ENCODE measurements around the gene KRTAP5-11.
"Not testable (repeated sequence)": the region's sequence is repeated elsewhere in the genome, so short reads cannot be mapped to it uniquely, and the experiment has no call there.

Gene KRTAP5-11

GRCh38 chr11:71557257-71557656 lies 25.4 kb downstream of the KRTAP5-11 start:
- no peak for DNase-seq (ENCODE audit: low read depth in 1 of 2, low spot score in 1 of 2)

GRCh38 chr11:71556018-71556417 lies 26.7 kb downstream of the KRTAP5-11 start:
- DNase-seq (ENCODE audit: low read depth in 1 of 2, low spot score in 1 of 2) = no peak

DNA sequence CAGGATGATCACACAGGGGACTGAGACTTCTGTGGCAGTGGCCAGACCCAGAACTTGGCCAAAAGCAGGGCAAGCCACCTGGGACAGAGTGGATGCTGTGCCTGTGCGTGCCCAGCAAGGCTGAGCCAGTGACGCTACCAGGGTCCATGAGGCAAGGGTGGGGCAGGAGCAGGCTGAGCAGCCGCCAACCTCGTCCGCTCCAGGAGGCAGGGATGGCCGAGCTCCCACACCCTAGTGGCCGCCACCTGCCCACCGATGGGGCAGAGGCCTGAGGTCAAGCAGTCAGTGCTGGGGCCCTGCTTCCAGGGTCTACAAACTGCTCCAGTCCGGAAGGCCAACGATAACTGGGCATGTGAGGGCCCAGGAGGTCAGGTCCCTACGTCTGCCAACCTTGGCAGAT lies 27.2 kb downstream of the KRTAP5-11 start:
- DNase-seq (ENCODE audit: low read depth in 1 of 2, low spot score in 1 of 2) = no peak

DNA sequence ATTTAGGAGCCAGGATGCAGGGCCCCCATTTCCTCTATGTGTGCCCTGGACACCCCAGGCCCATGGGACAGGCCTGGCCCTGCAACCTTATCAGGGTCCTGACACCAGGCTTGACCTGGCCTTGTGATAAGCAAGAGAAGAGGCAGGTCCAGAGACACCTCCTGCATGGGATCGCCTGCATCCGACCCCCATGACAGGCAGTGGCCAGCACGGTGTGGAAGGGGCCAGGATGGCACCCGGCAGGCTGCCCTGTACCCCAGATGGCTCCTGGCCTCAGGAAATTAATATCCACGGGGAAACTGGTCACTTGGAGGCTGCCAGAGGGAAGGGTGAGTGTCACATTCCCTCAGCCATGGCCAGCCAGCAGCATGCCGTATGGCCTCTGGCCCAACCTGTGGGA lies 27.7 kb downstream of the KRTAP5-11 start:
- no peak for DNase-seq (ENCODE audit: low read depth in 1 of 2, low spot score in 1 of 2)

DNA sequence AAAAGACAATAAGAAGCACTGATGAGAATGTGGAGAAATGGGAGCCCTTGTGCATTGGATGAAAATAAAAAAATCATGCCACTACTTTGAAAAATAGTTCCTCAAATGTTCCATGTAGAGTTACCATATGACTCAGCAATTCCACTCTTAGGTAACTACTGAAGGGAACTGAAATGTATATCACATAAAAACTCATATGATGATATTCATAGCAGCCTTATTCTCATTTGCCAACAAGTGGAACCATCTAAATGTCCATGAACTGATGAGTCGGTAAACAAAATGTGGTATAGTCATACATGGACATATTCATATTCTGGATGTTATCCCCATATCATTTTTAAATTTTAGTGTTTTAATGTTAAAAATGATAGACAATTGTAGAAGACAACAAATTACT lies 31.0 kb downstream of the KRTAP5-11 start:
- no peak for DNase-seq (ENCODE audit: low read depth in 1 of 2, low spot score in 1 of 2)

GRCh38 chr11:71548716-71549151 lies 33.9 kb downstream of the KRTAP5-11 start:
- DNase-seq (ENCODE audit: low read depth in 1 of 2, low spot score in 1 of 2) = no peak

- DNase-seq (ENCODE audit: low read depth in 1 of 2, low spot score in 1 of 2) = no peak
Measured at GRCh38 chr11:71548120-71548519, 34.6 kb downstream of the KRTAP5-11 start, which contains the start of gene KRTAP5-9. TSS of gene KRTAP5-9 (plus strand) at chr11:71548420. CDS start at chr11:71548658, 238 bp downstream.

- DNase-seq (ENCODE audit: low read depth in 1 of 2, low spot score in 1 of 2) = no peak
Measured at GRCh38 chr11:71545405-71545966, 37.2 kb downstream of the KRTAP5-11 start.

DNA sequence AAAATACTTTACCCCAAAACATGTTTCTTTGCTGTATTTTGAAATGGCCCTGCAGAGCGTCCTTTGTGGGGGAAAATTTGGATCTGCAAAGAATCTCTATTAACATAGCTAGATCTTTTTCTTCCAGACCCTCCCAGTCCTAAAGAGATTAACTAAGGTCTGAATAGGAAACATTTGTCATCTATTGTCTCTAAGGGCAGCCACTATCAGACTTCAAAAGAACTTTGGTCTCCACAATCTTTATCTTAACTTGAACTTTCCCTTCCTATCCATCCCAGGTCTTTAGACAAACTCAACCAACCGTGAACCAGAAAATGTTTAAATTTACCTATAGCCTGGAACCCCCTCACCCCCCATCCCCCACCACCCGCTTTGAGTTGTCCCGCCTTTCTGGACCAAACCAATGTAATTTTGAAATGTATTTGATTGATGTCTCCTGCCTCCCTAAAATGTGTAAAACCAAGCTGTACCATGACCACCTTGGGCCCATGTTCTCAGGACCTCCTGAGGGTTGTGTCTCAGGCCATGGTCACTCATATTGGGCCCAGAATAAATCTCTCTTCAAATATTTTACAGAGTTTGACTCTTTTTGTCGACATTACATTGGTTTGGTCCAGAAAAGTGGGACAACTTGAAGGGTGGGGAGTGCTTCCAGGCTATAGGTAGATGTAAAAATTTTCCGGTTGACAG lies 38.0 kb downstream of the KRTAP5-11 start:
- DNase-seq (ENCODE audit: low read depth in 1 of 2, low spot score in 1 of 2) = no peak

DNA sequence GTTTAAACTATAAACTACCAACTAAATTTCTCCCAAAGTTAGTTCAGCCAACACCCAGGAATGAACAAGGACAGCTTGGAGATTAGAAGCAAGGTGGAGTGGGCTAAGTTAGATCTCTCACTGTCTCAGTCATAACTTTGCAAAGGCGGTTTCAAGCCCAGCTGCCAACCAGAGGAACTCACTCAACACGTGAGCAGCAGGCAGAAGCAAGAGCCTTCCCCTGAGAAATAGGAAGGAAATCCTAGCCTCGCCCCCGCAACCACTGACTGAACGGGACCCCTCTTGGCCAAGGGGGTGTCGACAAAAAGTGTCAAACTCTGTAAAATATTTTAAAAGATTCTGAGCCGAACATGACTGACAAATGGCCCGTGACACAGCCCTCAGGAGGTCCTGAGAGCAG lies 38.8 kb downstream of the KRTAP5-11 start:
- no peak for DNase-seq (ENCODE audit: low read depth in 1 of 2, low spot score in 1 of 2)

DNA sequence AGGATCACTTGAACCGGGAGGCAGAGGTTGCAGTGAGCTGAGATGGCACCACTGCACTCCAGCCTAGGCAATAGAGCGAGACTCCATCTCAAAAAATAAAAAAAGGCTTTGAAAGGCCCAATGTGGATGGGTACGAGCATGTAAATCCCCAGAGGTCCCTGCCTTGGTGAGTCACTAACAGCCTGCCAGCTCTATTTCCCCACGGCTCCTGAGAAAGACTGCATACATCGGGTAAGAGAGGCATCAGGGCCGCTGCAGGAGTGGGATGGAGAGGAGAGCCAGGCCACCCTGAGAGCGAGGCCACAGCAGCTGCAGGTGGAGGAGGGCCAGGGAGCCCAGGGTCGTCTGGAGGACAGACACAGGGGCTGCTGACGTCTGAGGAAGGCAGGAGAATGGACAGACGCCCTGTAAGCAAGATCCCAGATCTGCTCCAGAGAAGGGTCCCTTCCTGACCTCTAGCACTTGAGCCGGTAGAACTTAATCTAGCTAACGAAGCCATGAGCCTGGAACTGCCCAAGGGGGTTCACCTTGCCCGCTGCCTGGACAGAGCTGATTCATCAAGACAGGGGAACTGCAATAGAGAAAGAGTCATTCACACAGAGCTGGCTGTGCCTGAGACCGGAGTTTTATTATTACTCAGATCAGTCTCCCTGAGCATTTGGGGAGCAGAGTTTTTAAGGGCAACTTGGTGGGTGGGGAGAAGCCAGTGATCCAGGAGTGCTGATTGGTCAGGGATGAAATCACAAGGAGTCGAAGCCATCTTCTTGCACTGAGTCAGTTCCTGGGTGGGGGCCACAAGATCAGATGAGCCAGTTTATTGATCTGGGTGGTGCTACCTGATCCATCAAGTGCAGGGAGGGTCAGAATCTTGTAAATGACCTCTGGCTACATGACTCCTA lies 39.5 kb downstream of the KRTAP5-11 start:
- no peak for DNase-seq (ENCODE audit: low read depth in 1 of 2, low spot score in 1 of 2)

GRCh38 chr11:71542382-71542781 lies 40.3 kb downstream of the KRTAP5-11 start:
- DNase-seq (ENCODE audit: low read depth in 1 of 2, low spot score in 1 of 2) = no peak

- DNase-seq (ENCODE audit: low read depth in 1 of 2, low spot score in 1 of 2) = not testable (repeated sequence)
Measured at GRCh38 chr11:71540521-71541304, 42.0 kb downstream of the KRTAP5-11 start.

DNA sequence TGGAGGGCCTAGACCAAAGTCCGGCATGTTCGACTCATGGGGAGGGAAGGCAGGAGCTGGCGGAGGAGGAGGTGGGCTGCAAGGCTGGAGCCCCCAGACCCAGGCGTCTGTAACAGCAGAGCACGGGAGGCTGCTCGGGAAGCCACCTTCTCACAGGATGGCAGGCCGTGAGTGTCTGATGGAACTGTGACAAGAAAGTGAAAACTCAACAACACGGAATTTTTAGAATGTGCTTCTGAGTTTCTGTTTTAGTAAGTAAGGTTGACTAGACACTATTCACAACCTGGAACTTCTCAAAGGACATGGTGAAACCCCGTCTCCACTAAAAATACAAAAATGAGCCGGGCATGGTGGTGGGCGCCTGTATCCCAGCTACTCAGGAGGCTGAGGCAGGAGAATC lies 42.7 kb downstream of the KRTAP5-11 start:
- DNase-seq (ENCODE audit: low read depth in 1 of 2, low spot score in 1 of 2) = not testable (repeated sequence)

GRCh38 chr11:71539017-71539416 lies 43.7 kb downstream of the KRTAP5-11 start:
- no peak for DNase-seq (ENCODE audit: low read depth in 1 of 2, low spot score in 1 of 2)

DNA sequence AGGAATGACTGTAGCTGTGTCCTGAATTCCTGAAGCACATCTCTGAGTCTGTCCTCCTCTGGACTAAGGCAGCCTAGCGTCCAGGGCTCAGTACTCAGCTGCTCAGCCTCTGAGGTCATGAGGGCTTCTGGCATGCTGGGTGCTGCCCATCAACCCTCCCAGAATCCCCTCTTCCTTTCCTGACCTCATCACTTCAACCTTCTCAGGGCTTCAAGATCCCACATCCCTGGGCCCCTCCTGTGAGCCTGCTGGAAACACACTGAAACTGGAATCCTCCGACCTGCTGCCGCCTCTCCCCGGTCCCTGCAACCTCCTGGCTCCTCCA lies 44.0 kb downstream of the KRTAP5-11 start:
- no peak for DNase-seq (ENCODE audit: low read depth in 1 of 2, low spot score in 1 of 2)

DNA sequence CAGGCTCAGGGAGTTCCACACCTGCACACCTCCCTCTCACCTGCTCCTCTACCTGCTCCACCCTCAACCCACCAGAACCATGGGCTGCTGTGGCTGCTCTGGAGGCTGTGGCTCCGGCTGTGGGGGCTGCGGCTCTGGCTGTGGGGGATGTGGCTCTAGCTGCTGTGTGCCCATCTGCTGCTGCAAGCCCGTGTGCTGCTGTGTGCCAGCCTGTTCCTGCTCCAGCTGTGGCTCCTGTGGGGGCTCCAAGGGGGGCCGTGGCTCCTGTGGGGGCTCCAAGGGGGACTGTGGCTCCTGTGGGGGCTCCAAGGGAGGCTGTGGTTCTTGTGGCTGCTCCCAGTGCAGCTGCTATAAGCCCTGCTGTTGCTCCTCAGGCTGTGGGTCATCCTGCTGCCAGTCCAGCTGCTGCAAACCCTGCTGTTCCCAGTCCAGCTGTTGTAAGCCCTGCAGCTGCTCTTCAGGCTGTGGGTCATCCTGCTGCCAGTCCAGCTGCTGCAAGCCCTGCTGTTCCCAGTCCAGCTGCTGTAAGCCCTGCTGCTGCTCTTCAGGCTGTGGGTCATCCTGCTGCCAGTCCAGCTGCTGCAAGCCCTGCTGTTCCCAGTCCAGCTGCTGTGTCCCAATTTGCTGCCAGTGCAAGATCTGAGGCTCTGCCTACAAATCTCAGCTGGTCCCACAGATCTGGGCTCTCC lies 44.6 kb downstream of the KRTAP5-11 start, which contains the start of gene KRTAP5-8:
TSS of gene KRTAP5-8 (plus strand) at position 49 of the 689 bp plus-strand sequence. CDS start at position 80, 31 bp downstream.
- DNase-seq (ENCODE audit: low read depth in 1 of 2, low spot score in 1 of 2) = not testable (repeated sequence)

GRCh38 chr11:71537537-71537936 lies 45.1 kb downstream of the KRTAP5-11 start:
- no peak for DNase-seq (ENCODE audit: low read depth in 1 of 2, low spot score in 1 of 2)

- DNase-seq (ENCODE audit: low read depth in 1 of 2, low spot score in 1 of 2) = no peak
Measured at GRCh38 chr11:71535825-71536224, 46.9 kb downstream of the KRTAP5-11 start.
